Stimulated activated CD4-positive, alpha-beta T cell treated with anti-CD3 and anti-CD28 coated beads, Interleukin-4, amount 100 ng/mL, for 24 hours (primary cell): ENCODE data around the gene ST3GAL3.
A peak's percentile ranks its signal among the peaks of the same experiment; 100 is the strongest.

ENCODE experiments used
- DNase-seq: peaks from one replicate; pipeline ENCODE4 v3.0.0-alpha.2; 2020

ST3GAL3 gene

DNA sequence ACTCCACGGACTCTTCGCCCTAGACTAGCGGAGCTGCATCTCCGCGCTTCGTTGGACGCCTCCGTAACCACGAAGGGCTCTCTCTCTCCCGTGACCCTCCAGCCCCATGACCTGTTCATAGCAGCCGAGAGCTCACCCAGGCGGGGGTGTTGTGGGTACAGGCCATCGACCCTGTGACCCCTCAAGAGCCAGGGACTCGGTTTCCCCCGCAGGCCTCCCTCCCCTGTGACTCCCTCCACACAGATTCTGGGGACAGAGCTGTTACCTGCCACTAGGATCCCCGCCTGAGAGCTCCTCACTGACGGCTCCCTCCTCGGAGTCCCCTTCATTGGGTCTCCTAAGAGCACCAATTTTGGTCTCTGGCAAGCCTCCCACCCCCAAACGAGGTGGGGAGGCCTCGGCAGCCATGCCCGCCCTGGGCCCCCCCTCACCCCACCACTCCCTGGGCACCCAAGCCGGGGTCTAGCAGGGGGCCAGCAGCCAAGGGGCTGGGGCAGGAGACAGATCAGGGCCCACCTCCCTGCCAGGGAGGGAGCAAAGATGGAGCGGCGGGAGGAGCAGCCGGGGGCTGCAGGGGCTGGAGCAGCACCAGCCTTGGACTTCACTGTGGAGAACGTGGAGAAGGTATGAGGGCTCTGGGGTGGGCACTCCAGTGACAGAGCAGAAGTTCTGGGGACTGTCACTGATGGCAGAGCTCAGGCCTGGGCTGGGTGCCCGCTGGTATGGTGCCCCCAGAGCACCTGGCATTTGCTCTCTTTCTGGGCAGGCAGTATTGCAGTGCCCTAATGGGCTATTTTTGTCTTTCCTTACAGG is 239.9 kb downstream of the ST3GAL3 start:
- no peak for DNase-seq

DNA sequence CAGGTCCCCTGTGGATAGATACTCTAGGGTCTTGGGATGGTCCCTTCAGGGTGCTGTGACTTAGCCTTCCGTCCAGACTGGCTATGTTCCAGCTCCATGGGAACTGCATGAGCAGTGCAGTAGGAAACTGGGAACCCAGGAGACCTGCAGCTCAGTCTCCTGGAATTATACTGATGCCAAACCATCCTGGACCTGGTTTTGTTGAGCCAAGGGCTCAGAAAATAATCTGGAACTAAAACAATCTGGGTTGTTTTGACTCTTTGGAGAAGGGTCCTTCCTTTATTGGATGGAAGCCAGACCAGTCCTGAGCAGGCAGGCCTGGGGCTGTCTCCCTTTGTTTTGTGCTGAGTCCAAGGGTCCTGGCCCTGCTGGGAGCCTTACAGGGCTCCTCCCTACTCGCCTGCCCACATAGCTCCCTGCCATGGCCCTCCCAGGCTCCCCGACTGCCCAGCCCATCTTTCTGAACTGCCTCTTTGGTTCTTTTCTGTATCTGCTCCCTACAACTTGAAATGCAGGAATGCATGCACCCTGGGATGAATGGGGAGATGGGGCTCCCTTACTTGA is 240.6 kb downstream of the ST3GAL3 start:
- no peak for DNase-seq

DNA sequence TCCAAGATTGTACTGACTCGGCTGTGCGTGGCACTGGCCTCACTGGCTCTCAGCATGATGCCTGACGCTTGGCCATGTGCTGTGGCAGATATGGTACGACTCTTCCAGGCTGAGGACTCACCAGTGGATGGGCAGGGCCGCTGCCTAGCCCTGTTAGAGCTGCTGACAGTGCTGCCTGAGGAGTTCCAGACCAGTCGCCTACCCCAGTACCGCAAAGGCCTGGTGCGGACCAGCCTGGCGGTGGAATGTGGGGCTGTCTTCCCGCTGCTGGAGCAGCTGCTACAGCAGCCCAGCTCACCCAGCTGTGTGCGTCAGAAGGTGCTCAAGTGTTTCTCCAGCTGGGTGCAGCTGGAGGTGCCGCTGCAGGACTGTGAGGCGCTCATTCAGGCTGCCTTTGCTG is 242.3 kb downstream of the ST3GAL3 start:
- no peak for DNase-seq

DNA sequence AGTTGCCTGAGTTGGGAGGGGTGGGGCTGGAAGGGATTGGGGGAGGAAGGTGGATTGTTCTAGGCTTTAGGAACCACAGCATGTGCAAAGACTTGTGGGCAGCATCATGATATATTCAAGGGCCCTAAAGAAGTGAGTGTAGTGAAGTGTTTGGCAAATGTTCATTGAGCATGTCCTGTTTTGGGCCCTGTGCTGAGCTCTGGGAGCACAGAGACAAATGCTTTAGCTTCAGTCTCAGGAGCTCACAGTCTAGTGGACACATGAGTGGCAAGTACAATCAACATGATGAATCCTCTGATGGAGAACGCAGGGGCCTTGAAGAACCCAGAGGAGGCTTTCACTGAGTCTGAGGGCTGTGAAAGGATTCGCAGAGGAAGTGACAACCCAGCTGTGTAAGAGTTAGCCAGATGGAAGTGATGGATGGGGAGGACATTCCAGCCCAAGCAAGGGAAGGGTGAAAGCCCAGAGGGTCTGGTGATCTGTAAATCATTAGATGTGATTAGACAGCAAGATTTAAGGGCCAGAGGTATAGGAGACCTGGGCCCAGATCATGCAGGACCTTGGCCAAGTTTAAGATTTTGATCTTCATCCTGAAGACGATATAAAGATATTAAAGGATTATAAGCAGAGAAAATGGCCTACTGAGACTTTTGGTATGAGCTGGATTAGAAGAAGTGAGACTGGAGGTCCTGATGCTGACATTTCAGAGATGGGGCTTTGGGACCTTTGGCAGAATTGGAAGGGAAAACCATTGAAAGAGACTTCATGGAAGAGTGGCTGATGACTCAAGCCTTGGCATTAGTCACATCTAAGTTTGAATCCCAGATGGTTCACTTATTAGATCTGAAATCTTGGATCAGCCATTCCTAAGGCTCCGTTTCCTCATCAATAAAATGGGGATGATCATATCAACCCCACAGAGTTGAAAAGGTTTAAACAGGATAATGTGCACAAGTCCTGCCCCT is 244.0 kb downstream of the ST3GAL3 start:
- no peak for DNase-seq

DNA sequence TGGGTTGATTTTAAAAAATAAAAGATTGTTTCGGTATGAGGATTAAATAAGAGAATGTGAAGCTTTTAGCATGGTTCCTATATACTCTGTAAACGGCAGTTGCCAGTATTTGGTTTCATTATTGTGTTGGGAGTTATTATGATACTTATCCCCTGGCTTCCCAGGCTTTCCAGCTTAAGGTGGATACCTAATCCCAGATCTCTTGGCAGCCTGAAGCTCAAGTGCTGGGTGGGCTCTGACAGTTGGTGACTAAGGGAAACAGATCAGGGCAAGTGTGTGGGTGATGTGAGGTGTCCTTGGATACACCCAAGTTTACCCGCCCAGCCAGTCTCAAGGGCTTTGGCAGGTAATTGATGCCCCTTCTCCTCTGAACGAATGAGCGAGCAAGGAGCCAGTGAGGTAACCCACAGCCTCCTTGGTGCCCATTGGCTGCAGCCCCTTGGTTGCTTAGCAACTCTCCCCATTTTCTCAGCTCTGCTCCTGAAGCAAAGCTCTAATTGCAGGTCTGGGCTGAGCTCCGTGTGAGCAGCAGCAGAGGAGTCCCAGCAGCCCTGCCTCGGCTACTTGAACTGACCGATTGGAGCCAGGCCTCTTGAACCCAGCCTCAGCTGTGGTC is 245.5 kb downstream of the ST3GAL3 start:
- no peak for DNase-seq

DNA sequence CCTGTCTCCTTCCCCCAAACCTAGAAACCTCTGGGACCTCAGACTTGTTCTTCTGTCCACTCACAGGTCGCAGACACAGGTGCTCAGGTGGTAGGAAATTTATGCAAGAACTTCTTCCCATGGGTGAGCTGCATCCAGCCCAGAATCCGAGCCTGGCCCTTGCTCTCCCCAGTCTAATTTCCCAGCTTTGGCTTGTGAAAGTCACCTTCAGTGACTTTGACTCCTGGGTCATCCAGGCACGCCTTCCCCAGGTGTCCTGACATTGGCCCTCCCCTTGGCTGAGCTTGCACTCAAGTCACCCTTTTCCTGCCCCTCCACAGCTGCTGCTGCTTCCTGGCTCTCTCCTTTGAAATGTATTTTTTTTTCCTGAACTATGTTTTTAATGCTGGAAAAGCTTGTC is 246.0 kb downstream of the ST3GAL3 start:
- DNase-seq = no peak

DNA sequence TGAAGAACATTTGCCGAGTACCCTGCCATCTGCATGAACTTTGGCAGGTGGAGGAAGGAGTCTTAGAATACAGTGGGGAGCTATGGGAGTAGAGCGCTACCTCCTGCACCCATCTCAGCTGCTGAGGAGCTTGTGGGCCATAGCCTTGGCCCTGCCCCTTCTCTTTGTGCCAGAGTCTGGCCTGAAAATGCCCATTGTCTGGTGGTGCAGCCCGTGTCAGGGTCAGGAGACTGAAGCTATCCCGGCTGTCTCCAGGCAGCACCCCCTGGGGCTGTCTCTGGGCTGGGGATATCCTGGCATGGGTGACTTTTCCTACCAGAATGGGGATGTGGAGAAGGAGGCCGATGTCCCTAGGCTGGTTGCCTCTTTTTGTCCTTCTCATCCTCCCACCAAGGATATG is 246.7 kb downstream of the ST3GAL3 start:
- DNase-seq = no peak

DNA sequence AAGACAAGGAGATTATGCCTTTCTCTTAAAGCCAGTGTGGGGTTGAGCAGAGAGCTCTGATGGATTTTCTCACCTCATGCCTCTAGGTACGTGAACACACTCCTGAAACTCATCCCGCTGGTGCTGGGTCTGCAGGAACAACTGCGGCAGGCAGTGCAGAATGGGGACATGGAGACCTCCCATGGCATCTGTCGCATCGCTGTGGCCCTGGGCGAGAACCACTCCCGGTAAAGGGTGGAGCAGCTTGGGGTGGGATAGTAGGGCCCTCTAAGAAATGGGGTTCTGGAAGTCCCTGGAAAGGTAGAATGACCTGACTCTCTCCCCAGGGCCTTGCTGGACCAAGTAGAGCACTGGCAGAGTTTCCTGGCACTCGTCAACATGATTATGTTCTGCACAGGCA is 248.9 kb downstream of the ST3GAL3 start:
- DNase-seq = no peak

DNA sequence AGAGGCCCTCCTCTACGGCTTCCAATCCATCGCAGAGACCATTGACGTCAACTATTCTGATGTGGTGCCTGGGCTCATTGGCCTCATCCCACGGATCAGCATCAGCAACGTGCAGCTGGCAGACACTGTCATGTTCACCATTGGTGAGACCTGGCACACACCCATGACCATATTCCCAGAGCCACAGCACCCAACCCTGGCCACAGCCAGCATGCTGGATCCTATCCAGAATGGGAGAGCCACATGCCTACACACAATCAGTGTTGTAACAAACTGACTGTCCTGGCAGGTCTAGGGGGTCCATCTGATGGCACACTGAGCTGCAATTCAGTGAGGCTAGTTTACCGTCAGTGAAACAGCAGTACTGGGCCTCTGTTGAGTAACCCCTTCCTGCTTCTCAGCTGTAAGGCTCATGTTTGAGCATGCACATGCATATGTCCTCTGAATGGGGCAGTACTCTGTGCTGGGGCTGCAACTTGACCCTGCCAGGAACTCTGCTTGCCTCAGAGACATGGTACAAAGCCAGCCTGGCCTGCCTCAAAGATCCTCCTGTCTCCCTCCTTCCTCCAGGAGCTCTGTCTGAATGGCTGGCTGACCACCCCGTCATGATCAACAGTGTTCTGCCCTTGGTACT is 250.2 kb downstream of the ST3GAL3 start:
- DNase-seq = no peak

DNA sequence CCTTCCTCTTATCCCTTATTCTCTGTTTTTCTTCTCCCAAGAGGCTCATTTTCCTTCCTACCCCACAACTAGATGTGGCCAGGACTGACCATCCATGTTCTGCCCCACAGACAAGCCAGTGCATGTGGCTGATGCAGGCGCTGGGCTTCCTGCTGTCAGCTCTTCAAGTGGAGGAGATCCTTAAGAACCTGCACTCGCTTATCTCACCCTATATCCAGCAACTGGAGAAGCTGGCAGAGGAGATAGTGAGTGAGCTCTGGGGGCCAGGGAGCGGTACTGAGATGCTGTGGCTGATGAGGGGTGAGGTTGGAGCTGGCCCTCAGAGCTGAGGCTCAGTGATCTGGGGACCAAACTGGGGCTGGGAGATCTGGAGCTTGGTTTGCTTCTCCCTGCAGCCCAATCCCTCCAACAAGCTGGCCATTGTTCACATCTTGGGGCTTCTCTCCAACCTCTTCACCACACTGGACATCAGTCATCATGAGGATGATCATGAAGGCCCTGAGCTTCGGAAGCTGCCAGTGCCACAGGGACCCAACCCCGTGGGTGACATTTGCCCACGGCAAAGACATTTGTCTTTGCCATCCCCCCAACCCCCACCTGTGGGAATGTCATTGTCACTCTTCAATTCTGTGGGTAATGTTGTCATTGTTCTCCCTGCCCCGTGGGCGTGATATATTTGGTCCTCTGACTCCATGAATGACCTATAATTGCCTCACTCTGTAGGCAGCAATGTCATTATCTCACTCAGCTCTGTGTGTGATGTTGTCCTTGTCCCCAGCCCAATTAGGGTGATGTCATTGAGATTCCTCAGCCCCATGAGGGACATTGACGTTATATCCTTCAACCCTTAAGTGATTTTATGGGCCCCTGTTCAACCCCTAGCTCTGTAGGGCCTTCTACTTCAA is 251.3 kb downstream of the ST3GAL3 start:
- DNase-seq = no peak

DNA sequence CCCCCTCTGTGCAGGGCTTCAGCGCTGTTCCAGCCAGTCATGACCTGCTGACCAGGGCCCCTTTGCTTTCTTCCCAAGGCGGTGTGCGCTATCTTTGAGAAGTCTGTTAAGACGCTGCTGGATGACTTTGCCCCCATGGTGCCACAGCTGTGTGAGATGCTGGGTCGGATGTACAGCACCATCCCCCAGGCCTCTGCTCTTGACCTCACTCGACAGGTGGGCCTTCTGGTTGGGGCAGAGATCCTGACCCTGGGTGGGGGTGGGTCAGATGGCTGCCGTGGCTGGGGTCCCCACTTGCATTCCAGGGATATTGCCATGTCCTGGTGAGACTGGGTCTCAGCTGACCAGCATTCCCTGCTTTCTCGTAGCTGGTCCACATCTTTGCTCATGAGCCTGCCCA is 253.5 kb downstream of the ST3GAL3 start:
- DNase-seq = no peak

DNA sequence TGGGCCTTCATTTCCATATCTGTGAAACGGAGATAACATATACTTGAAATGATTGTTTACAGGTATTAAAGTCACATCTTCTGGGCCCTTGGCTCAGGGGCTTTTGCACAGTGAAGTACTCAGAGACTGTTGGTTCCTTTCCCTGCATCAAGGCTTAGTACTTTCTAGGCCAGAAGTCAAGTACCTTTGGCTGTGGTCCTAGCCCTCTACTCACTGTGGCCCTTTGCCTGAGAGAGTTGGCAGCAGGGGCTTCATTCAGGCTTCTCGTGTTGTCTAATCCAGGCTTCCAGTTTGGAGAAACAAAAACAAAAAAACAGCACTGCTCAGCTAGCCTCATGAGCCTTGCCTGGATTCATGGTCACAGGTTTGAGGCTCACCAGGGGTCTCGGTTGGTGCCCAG is 254.4 kb downstream of the ST3GAL3 start:
- DNase-seq = no peak

DNA sequence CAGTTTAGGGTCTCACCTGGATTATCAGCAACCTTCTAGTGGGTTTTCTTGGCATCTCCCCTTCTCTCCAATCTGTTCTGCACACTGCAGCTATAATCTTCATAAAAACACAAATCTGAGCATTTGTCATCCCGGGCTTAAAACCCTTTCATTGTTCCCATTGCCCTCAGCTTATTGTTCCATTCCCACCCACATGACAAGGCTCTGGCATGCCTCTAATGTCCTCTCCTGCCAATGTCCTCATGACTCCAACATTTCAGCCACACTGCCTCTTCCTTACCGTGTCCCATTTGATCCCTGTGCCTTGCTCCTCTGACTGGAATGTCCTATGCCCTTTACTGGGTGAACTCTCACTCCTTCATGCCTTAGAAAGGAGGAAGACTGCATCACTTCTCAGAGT is 255.0 kb downstream of the ST3GAL3 start:
- DNase-seq = no peak

DNA sequence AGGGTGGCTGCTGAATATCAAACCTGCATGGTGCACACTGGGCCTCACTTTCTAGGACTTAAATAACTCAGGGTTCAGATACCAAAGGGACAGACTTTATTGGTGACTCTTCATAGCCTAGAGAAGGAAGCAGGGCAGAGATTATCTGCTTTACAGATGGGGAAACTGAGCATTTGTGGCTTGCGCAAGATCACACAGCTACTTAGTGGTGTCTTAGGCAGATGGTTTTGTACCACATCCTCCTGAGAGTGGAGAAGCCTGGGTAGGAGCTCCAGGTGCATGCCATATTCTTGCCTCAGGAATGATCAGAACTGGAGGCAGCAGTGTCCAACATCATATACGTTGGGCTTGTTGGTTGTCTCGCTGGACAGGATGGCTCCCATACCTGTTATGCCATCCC is 255.7 kb downstream of the ST3GAL3 start:
- no peak for DNase-seq

DNA sequence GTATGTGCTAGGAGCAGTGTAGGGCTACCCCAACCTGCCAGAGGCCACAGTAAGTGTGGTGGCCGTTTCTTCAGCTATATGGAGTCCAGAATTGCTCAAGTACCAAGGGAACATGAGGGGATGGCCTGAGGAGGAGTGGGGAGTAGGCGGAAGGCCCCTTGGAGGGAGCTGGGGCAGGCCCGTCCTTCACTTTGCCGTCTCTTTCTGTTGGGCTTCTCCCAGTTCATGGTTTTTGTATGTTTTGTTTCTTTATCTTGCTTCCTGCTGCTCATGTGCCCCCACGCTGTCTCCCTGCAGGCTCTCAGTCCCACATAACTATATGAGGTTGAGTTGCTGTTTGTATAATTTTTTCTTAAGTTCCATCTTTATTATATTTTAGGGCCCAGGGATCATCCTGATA is 256.6 kb downstream of the ST3GAL3 start:
- no peak for DNase-seq

DNA sequence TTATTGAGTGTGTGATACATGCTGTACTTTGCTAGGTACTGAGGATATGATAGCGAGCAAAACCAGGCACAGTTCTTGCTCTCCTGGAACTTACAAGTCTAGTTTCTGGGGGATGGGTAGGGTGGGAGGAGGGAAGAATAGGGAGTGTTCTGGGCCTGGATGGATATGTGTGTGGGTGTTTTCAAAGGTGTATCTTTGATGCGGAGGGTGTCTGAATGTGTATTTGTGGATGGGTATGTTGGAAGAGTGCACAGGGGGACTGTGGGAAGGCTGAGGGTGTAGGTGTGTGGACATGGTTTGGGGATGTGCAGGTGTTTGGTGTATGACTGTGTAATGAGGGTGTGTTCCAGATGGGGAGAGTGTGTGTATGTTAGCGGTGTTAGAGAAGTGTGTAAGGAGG is 258.0 kb downstream of the ST3GAL3 start:
- no peak for DNase-seq

DNA sequence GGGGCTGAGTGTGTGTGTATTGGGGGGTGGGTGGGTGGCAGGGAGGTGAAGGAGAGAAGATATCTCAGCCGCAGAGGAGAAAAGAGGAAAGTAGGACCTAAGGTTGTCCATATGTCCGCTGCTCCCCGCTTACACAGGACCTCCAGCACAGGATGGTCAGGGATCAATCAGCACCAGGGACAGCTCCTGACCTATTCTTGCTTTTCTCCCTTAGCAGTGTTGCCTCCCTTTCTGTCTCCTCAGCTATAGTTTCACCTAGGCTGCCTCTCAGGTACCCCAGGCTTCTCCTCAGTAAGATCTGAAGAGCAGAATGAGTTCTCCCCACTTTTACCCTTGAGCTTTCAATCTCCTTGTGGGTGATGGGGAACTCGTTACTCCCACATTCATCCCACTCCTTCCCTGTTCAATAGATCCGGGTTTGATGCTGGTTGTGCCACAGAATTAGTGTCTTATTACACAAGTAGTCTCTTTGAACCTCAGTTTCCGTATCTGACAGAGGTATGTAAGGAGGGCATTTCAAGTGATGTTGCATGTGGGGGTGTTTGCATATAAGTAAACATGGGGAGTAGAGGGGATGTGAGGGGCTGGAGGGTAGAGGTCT is 261.1 kb downstream of the ST3GAL3 start:
- DNase-seq = peak; percentile 23

DNA sequence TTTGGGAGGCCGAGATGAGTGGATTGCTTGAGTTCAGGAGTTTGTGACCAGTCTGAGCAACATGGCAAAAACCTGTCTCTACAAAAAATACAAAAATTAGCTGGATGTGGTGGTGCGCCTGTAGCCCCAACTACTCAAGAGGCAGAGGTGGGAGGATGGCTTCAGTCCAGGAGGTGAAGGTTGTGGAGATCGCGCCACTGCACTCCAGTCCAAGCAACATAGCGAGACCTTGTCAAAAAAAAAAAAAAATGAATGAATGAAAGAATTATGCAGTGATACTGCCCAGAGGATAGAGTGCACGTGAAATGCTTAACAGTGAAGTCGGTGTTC is 262.0 kb downstream of the ST3GAL3 start:
- DNase-seq = no peak

DNA sequence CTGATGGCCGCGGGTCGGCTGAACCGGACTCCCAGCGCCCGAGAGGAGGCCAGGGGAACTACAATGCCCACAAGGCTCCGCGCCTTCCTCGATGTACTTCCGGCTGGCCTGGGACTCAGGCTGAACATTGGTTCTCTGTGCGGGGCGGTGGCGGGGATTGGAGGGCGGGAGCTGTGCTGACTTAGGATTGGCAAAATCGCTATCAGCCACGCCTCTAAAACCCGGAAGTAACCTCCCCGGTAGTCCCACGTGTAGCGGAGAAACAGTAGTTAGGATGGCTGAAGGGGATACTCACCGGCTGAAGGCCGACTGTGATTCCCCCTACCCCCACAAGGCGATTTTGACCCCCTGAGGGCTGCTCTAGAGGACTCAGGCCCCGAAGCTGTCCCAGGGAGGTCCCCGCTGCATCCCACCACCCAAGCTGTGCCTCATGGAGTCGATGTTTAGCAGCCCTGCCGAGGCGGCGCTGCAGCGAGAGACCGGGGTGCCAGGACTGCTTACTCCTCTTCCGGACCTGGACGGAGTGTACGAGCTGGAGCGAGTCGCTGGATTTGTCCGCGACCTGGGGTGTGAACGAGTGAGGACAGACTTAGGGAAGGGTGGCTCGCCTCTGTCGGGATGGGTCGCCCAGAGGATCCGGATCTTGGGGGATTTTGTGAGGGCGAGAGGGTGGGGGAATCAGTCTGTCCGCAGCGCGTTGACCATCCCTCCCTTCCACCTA is 262.6 kb downstream of the ST3GAL3 start, which contains the start of gene DPH2:
DPH2 (plus strand) TSS at position 265 of the 721 bp plus-strand sequence; CDS start at position 431, 166 bp downstream.
- peak; percentile 97 for DNase-seq

DNA sequence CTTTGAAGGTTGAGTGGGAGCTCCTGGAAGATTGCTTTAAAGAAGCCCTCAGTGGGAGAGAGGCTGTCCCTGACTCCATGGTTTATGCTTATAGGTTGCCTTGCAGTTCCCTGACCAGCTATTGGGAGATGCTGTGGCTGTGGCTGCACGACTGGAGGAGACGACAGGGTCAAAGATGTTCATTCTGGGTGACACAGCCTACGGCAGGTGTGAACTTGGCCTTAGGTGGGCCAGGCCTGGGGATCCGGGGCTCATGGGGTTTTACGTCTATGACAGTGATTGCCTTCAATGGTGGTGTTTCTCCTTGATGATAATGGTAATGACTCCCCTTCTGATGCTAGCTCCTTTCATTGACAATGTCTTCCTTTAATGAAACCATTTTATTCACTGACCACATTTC is 263.2 kb downstream of the ST3GAL3 start:
- no peak for DNase-seq

DNA sequence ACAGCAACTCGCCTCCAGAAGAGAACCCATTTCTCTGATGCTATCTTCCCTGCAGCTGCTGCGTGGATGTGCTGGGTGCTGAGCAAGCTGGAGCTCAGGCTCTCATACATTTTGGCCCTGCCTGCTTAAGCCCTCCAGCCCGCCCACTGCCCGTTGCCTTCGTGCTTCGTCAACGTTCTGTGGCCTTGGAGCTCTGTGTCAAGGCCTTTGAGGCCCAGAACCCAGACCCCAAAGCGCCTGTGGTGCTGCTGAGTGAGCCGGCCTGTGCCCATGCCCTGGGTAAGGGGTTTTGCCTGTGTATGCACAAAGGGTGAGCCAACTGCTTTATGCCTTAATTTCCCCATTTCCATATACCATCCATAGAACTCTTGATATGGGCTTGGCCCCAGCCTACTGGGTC is 263.6 kb downstream of the ST3GAL3 start:
- DNase-seq = no peak
